Left ventricle myocardium inferior (tissue), 1 donor: Measurements from ENCODE around the gene METRN. TPM values are rescaled to one million over a fixed set of nuclear protein-coding genes. Genes with fewer than 3 reads are reported as not detected.

Experiments
- DNase-seq: peaks from one replicate; pipeline ENCODE4 v3.0.0-alpha.2; 2020
- H3K27ac ChIP-seq: fragments of 200-600 bp; replicated peaks from 2 replicates; pipeline ENCODE4 v1.8.0; 2021
- H3K27me3 ChIP-seq: fragments of 200-600 bp; 2 replicates; pipeline ENCODE4 v1.8.0; 2021; ENCODE audit warnings: low read depth
- H3K36me3 ChIP-seq: fragments of 200-600 bp; 2 replicates; pipeline ENCODE4 v1.8.0; 2021
- H3K4me1 ChIP-seq: fragments of 200-600 bp; 2 replicates; pipeline ENCODE4 v1.8.0; 2021
- H3K4me3 ChIP-seq: fragments of 200-600 bp; 2 replicates; pipeline ENCODE4 v1.8.0; 2021; ENCODE audit warnings: mild to moderate bottlenecking, moderate library complexity
- H3K9me3 ChIP-seq: fragments of 200-600 bp; replicated peaks from 2 replicates; pipeline ENCODE4 v1.8.0; 2021
- intact Hi-C: fragments of 100-400 bp; cut with micrococcal nuclease; formaldehyde crosslinking; loops from one replicate; pipeline ENCODE4 v1.11.0; 2022
- total RNA-seq: library from RNA; stranded (reverse); fragmentation: NEBNext Ultra II Directional; extraction: Animal tissue kit (Norgen Biotek cat#: 25700); gene quantifications from one replicate; pipeline ENCODE4 v1.2.1, GENCODE V29; 2021
- TF ChIP-seq, protein P1 (sequence below): fragments of 200-600 bp; IDR thresholded peaks from 2 replicates; pipeline ENCODE4 v1.8.0; 2021; ENCODE audit warnings: antibody characterized with exemption, mild to moderate bottlenecking, borderline replicate concordance
- donor health status: DM: no; HTN: yes; CAD: no; lungs with severe emphysema.

METRN gene
- total RNA-seq, 1 donor from 2014 or later: 62.5 TPM

DNA sequence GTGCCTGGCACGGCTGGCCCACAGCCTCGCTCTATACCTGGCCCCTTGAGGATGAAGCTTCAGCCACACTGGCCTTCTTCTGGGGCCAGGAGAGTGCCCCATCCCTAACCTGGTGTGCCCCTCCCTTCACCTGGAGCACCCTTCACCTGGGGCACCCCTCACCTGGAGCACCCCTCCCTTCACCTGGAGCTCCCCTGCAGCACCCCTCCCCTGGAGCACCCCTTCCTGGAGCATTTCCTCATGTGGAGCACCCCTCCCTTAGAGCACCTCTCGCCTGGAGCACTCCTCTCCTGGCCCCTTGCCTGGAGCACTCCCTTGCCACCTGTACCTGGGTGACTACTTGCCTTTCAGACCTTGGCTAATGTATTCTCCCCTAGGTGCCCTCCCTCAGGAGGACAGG lies 6.9 kb upstream of the METRN start:
- no peak for DNase-seq
- Histone ChIP-seq H3K4me1 (peaks cover 13% of the 10 kb centered on the region), H3K4me3 (no peak overlapping the region), H3K27ac (no peak overlapping the region), H3K9me3 (no peaks in the 10 kb centered on the region), H3K27me3 (peaks cover 84% of the 10 kb centered on the region), H3K36me3 (no peaks in the 10 kb centered on the region)
- TF ChIP-seq, protein P1, sequence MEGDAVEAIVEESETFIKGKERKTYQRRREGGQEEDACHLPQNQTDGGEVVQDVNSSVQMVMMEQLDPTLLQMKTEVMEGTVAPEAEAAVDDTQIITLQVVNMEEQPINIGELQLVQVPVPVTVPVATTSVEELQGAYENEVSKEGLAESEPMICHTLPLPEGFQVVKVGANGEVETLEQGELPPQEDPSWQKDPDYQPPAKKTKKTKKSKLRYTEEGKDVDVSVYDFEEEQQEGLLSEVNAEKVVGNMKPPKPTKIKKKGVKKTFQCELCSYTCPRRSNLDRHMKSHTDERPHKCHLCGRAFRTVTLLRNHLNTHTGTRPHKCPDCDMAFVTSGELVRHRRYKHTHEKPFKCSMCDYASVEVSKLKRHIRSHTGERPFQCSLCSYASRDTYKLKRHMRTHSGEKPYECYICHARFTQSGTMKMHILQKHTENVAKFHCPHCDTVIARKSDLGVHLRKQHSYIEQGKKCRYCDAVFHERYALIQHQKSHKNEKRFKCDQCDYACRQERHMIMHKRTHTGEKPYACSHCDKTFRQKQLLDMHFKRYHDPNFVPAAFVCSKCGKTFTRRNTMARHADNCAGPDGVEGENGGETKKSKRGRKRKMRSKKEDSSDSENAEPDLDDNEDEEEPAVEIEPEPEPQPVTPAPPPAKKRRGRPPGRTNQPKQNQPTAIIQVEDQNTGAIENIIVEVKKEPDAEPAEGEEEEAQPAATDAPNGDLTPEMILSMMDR: no peak
- intact Hi-C loops: no loop called here

DNA sequence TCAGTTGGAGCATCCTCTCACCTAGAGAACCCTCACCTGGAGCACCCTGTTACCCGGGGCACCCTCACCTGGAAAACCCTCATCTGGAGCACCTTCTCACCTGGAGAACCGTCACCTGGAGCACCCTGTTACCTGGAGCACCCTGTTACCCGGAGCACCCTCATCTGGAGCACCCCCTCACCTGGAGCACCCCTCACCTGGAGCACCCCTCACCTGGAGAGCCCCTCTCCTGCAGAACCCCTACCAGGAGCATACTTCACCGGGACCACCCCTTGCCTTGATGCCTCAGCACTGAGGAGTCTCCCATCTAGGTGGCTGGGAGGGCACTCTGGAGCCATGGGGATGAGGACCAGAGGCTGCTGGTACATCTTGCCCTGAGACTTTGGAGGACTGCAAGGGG lies 6.0 kb upstream of the METRN start:
- H3K27me3 ChIP-seq: peaks cover 75% of the 10 kb centered on the region
- intact Hi-C loops: no loop called here

DNA sequence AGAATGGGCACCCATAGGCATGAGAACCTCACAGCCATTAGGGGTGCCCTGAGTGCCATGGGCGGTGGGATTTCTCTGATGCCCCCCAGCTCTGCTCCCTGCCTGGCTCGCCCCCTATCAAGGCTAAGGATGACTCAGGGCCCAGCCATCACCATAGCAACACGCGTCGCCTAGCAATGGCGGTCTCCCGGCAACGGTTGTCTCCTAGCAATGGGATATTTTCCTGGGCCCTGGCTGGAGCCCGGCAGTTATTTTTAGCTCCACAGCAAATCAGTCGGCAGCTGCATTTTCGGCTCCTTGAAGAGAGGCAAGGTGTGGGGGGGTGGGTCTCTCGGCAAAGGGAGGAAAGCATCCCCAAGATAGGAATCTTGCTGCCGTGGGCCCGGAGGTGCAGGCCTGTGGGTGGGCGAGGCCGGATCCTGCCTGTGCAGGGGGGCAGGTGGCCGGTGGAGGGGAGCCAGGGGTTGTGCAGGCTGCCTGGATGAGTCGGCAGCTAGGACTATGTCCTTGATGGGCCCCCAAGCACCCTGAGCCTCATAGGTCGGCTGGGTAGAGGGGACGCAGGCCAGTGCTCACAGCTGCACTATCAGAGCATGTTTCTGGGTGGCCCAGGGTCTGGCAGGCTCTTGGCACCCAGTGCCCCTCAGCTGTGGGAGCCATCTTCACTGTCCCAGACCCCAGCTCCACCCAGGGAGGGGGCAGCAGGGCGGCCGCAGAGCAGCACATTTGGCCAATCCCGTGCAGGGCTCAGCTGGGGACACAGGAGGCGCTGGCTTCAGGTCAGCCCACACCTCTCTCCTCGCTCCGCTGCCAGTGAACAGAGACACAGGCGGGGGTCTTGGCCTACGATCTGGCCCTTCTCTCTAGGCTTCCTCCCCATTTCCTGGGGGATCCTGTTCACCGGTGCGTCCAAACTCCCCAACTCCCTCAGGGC lies 5.1 kb upstream of the METRN start:
- TF ChIP-seq, protein P1: no peak
- Histone ChIP-seq H3K27ac (no peak overlapping the region), H3K4me1 (peaks cover 21% of the 10 kb centered on the region), H3K9me3 (no peaks in the 10 kb centered on the region), H3K36me3 (no peaks in the 10 kb centered on the region), H3K4me3 (no peak overlapping the region), H3K27me3 (peaks cover 66% of the 10 kb centered on the region)
- intact Hi-C loops: no loop called here
- no peak for DNase-seq

More for the DNA sequence above, 6.0 kb upstream of the METRN start:
- Histone ChIP-seq H3K9me3 (no peaks in the 10 kb centered on the region), H3K4me1 (peaks cover 13% of the 10 kb centered on the region), H3K36me3 (no peaks in the 10 kb centered on the region), H3K4me3 (no peak overlapping the region), H3K27ac (no peak overlapping the region)
- TF ChIP-seq, protein P1: no peak
- DNase-seq: no peak

DNA sequence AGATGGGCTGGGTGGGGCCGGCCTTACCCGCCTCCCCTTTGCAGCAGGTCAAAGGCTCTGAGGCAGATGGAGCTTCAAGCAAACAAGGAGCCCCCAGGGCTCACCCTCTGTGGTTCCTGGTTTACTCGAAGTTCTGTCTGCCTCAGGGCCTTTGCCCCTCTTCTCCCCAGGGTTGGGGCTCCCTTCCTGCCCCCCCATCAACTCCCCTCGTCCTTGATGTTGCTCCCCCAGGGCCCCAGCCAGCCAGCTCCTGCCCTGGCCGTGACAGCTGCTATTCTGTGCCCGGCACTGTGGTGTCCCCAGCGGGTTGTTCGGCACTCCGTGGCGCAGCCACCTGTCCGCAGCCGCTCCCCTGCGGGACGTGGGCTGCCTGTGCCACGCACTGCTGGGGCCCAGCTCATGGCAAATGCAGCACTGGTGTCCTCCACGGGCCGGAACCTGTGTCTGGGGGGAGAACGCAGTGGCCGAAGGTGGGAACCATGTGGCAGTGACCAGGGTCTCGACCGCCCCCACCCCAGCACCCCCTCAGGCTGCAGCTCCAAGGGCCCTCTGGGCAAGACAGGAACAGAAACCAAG lies 4.3 kb upstream of the METRN start:
- H3K36me3 ChIP-seq: no peaks in the 10 kb centered on the region
- H3K4me3 ChIP-seq: no peak overlapping the region
- H3K4me1 ChIP-seq: peaks cover 25% of the 10 kb centered on the region
- no peaks in the 10 kb centered on the region for H3K9me3 ChIP-seq
- TF ChIP-seq, protein P1: no peak
- no peak overlapping the region for H3K27ac ChIP-seq
- no peak for DNase-seq
- H3K27me3 ChIP-seq: peaks cover 59% of the 10 kb centered on the region
- intact Hi-C loops: no loop called here

DNA sequence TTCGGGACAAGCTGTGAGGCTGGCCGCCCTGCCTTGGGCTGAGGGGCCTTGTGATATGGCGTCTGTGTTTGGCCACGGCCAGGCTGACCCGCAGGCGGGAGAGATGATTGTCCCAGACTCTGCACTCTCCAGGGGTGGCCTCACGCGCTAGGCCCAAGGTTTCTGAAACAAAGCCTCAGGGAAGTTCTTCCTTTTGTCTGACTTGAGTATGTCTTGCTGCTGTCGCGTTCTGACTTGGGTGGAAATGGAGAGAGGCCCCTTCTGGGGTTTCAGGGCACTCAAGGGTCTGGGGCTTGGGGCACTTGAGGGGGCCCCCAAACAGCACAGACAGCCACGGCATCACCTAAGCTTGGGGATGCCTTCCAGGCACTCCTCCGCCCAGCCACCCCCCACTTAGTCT lies 3.8 kb upstream of the METRN start:
- Histone ChIP-seq H3K4me1 (peaks cover 27% of the 10 kb centered on the region), H3K27ac (no peak overlapping the region), H3K36me3 (no peaks in the 10 kb centered on the region), H3K9me3 (no peaks in the 10 kb centered on the region), H3K27me3 (peaks cover 55% of the 10 kb centered on the region), H3K4me3 (no peak overlapping the region)
- DNase-seq: no peak
- TF ChIP-seq, protein P1: no peak
- intact Hi-C loops: no loop called here
